ENCODE data around the gene PLOD3. TPM values are rescaled to one million over a fixed set of nuclear protein-coding genes. Genes with fewer than 3 reads are reported as not detected.

Gene PLOD3
- total and polyA plus RNA-seq, 9 of the 15 experiments (the other 6 are each of a cell fraction or from before 2014, with no cell fraction given) = 2.8 to 101 (median 30.9) TPM

- TF ChIP-seq, protein P1, sequence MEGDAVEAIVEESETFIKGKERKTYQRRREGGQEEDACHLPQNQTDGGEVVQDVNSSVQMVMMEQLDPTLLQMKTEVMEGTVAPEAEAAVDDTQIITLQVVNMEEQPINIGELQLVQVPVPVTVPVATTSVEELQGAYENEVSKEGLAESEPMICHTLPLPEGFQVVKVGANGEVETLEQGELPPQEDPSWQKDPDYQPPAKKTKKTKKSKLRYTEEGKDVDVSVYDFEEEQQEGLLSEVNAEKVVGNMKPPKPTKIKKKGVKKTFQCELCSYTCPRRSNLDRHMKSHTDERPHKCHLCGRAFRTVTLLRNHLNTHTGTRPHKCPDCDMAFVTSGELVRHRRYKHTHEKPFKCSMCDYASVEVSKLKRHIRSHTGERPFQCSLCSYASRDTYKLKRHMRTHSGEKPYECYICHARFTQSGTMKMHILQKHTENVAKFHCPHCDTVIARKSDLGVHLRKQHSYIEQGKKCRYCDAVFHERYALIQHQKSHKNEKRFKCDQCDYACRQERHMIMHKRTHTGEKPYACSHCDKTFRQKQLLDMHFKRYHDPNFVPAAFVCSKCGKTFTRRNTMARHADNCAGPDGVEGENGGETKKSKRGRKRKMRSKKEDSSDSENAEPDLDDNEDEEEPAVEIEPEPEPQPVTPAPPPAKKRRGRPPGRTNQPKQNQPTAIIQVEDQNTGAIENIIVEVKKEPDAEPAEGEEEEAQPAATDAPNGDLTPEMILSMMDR (IDR thresholded peaks at IDR 0.05 in 2 of 3, conservative IDR thresholded peaks at IDR 0.05 in 1 of 3; ENCODE audit: insufficient read depth in 2 of 3, low read depth in 1 of 3, low read length in 3 of 3) = no peak
- TF ChIP-seq ZNF668 (CRISPR knock-in tag; IDR thresholded peaks at IDR 0.05) (no peak), FOXJ3 (CRISPR knock-in tag; IDR thresholded peaks at IDR 0.05) (peak; percentile 64; the same call in 1 of the 2 replicates), TGIF2 (CRISPR knock-in tag; IDR thresholded peaks at IDR 0.05) (no peak), TBL1XR1 (IDR thresholded peaks at IDR 0.05; ENCODE audit: low read length in 2 of 2) (peak; percentile 17 to 70; a peak in 3 of 4 replicates), TAF9B (IDR thresholded peaks at IDR 0.05; ENCODE audit: partially characterized antibody) (no peak), ZMIZ1 (IDR thresholded peaks at IDR 0.05; ENCODE audit: low read depth in 2 of 2, low read length in 2 of 2) (peak in 1 of 2 experiments; percentile 73; a peak in 1 of 4 replicates), SNAPC5 (CRISPR knock-in tag; IDR thresholded peaks at IDR 0.05) (no peak), GTF2F1 (IDR thresholded peaks at IDR 0.05; ENCODE audit: low read depth, low read length) (no peak), SAFB2 (IDR thresholded peaks at IDR 0.05; ENCODE audit: borderline replicate concordance, low read depth, low read length, severe bottlenecking) (no peak), ZNF436 (CRISPR knock-in tag; IDR thresholded peaks at IDR 0.05) (no peak), SLC30A9 (CRISPR knock-in tag; IDR thresholded peaks at IDR 0.05) (no peak), YBX1 (IDR thresholded peaks at IDR 0.05) (no peak), ZNF217 (CRISPR knock-in tag; IDR thresholded peaks at IDR 0.05) (no peak)
- TF ChIP-seq, protein P2, sequence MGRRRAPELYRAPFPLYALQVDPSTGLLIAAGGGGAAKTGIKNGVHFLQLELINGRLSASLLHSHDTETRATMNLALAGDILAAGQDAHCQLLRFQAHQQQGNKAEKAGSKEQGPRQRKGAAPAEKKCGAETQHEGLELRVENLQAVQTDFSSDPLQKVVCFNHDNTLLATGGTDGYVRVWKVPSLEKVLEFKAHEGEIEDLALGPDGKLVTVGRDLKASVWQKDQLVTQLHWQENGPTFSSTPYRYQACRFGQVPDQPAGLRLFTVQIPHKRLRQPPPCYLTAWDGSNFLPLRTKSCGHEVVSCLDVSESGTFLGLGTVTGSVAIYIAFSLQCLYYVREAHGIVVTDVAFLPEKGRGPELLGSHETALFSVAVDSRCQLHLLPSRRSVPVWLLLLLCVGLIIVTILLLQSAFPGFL (CRISPR knock-in tag; IDR thresholded peaks at IDR 0.05) = no peak
- TF ChIP-seq, protein P3, sequence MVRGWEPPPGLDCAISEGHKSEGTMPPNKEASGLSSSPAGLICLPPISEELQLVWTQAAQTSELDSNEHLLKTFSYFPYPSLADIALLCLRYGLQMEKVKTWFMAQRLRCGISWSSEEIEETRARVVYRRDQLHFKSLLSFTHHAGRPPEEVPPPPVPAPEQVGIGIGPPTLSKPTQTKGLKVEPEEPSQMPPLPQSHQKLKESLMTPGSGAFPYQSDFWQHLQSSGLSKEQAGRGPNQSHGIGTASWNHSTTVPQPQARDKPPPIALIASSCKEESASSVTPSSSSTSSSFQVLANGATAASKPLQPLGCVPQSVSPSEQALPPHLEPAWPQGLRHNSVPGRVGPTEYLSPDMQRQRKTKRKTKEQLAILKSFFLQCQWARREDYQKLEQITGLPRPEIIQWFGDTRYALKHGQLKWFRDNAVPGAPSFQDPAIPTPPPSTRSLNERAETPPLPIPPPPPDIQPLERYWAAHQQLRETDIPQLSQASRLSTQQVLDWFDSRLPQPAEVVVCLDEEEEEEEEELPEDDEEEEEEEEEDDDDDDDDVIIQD (CRISPR knock-in tag; IDR thresholded peaks at IDR 0.05) = no peak
- TF ChIP-seq, protein P4, sequence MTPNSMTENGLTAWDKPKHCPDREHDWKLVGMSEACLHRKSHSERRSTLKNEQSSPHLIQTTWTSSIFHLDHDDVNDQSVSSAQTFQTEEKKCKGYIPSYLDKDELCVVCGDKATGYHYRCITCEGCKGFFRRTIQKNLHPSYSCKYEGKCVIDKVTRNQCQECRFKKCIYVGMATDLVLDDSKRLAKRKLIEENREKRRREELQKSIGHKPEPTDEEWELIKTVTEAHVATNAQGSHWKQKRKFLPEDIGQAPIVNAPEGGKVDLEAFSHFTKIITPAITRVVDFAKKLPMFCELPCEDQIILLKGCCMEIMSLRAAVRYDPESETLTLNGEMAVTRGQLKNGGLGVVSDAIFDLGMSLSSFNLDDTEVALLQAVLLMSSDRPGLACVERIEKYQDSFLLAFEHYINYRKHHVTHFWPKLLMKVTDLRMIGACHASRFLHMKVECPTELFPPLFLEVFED (CRISPR knock-in tag; conservative IDR thresholded peaks at IDR 0.05) = no peak
These were observed 48.5 kb upstream of the PLOD3 start (continued) for GRCh38 chr7:101265622-101266516.

Data from K562 (cell line).